Activated naive CD4-positive, alpha-beta T cell treated with anti-CD3 and anti-CD28 coated beads, Interleukin-2, amount 50 U/mL, for 16 hours (primary cell): Measurements from ENCODE around the gene FHIT.
"Not testable (repeated sequence)": the region's sequence is repeated elsewhere in the genome, so short reads cannot be mapped to it uniquely, and the experiment has no call there.

Experiments used
- DNase-seq: peaks from one replicate; pipeline ENCODE4 v3.0.0-alpha.2; 2020

FHIT gene

GRCh38 chr3:61224823-61225222 is 26.4 kb downstream of the FHIT start:
- DNase-seq, result no peak

- DNase-seq, result no peak
These were observed 27.8 kb downstream of the FHIT start for GRCh38 chr3:61223451-61223850.

GRCh38 chr3:61222467-61222866 is 28.8 kb downstream of the FHIT start:
- no peak for DNase-seq

GRCh38 chr3:61221759-61222362 is 29.4 kb downstream of the FHIT start:
- no peak for DNase-seq

- DNase-seq, result no peak
These were observed 32.7 kb downstream of the FHIT start for GRCh38 chr3:61218504-61218903.

- not testable (repeated sequence) for DNase-seq
These were observed 35.1 kb downstream of the FHIT start for GRCh38 chr3:61216171-61216570.

GRCh38 chr3:61202086-61202485 is 49.2 kb downstream of the FHIT start:
- DNase-seq, result no peak

- DNase-seq, result no peak
These were observed 50.2 kb downstream of the FHIT start for GRCh38 chr3:61201071-61201470.

- DNase-seq, result no peak
These were observed 51.0 kb downstream of the FHIT start for GRCh38 chr3:61200270-61200669.

- DNase-seq, result no peak
These were observed 51.4 kb downstream of the FHIT start for GRCh38 chr3:61199843-61200242.

- DNase-seq, result no peak
These were observed 56.2 kb downstream of the FHIT start for GRCh38 chr3:61194892-61195538.

GRCh38 chr3:61192222-61192621 is 59.0 kb downstream of the FHIT start:
- DNase-seq, result no peak

GRCh38 chr3:61190205-61190604 is 61.0 kb downstream of the FHIT start:
- DNase-seq, result not testable (repeated sequence)

- DNase-seq, result no peak
These were observed 65.2 kb downstream of the FHIT start for GRCh38 chr3:61186030-61186429.

GRCh38 chr3:61184956-61185355 is 66.3 kb downstream of the FHIT start:
- no peak for DNase-seq

- no peak for DNase-seq
These were observed 68.6 kb downstream of the FHIT start for GRCh38 chr3:61182662-61183061.

- DNase-seq, result no peak
These were observed 69.4 kb downstream of the FHIT start for GRCh38 chr3:61181874-61182273.

- DNase-seq, result no peak
These were observed 71.0 kb downstream of the FHIT start for GRCh38 chr3:61180206-61180605.

- no peak for DNase-seq
These were observed 73.1 kb downstream of the FHIT start for GRCh38 chr3:61178167-61178566.

- DNase-seq, result no peak
These were observed 73.8 kb downstream of the FHIT start for GRCh38 chr3:61177450-61177849.

GRCh38 chr3:61173676-61174075 is 77.6 kb downstream of the FHIT start:
- DNase-seq, result no peak

- DNase-seq, result no peak
These were observed 78.6 kb downstream of the FHIT start for GRCh38 chr3:61172684-61173083.

- no peak for DNase-seq
These were observed 79.0 kb downstream of the FHIT start for GRCh38 chr3:61172203-61172602.

GRCh38 chr3:61169621-61170251 is 81.5 kb downstream of the FHIT start:
- DNase-seq, result no peak

- DNase-seq, result no peak
These were observed 83.0 kb downstream of the FHIT start for GRCh38 chr3:61168286-61168685.
